ENCODE data around the gene RUSC2.
"Not testable (repeated sequence)": the region's sequence is repeated elsewhere in the genome, so short reads cannot be mapped to it uniquely, and the experiment has no call there.

The RUSC2 gene

GRCh38 chr9:35495984-35496383 is 6.1 kb downstream of the RUSC2 start:
- Histone ChIP-seq H3K4me1 (ENCODE audit: control insufficient read depth, insufficient read depth, low read length) (peaks cover 24% of the 10 kb centered on the region), H3K27me3 (ENCODE audit: control insufficient read depth in 1 of 2, insufficient read depth in 2 of 2, low read length in 2 of 2) (no peaks in the 10 kb centered on the region), H3K27ac (ENCODE audit: low read length) (no peak overlapping the region), H3K9ac (ENCODE audit: low read length in 2 of 2) (no peak overlapping the region), H3K4me3 (ENCODE audit: low read length in 2 of 2) (no peak overlapping the region), H3K36me3 (ENCODE audit: control insufficient read depth in 2 of 2, insufficient read depth in 2 of 2, low read length in 2 of 2) (peaks cover 0 to 9% of the 10 kb centered on the region in 2 donors), H3K9me3 (ENCODE audit: control insufficient read depth in 2 of 2, low read length in 2 of 2) (no peaks in the 10 kb centered on the region)

- peaks cover 21% of the 10 kb centered on the region for H3K4me1 ChIP-seq (ENCODE audit: control insufficient read depth, insufficient read depth, low read length)
- not testable (repeated sequence) for H3K36me3 ChIP-seq (ENCODE audit: control insufficient read depth in 2 of 2, insufficient read depth in 2 of 2, low read length in 2 of 2); H3K27me3 ChIP-seq (ENCODE audit: control insufficient read depth in 1 of 2, insufficient read depth in 2 of 2, low read length in 2 of 2); H3K27ac ChIP-seq (ENCODE audit: low read length); H3K4me3 ChIP-seq (ENCODE audit: low read length in 2 of 2); H3K9me3 ChIP-seq (ENCODE audit: control insufficient read depth in 2 of 2, low read length in 2 of 2); H3K9ac ChIP-seq (ENCODE audit: low read length in 2 of 2)
Measured at GRCh38 chr9:35498245-35498644, 8.3 kb downstream of the RUSC2 start.

- Histone ChIP-seq H3K27me3 (ENCODE audit: control insufficient read depth in 1 of 2, insufficient read depth in 2 of 2, low read length in 2 of 2) (no peaks in the 10 kb centered on the region), H3K9ac (ENCODE audit: low read length in 2 of 2) (no peak overlapping the region), H3K9me3 (ENCODE audit: control insufficient read depth in 2 of 2, low read length in 2 of 2) (no peaks in the 10 kb centered on the region), H3K4me1 (ENCODE audit: control insufficient read depth, insufficient read depth, low read length) (peaks cover 21% of the 10 kb centered on the region), H3K36me3 (ENCODE audit: control insufficient read depth in 2 of 2, insufficient read depth in 2 of 2, low read length in 2 of 2) (peaks cover 0 to 9% of the 10 kb centered on the region in 2 donors), H3K4me3 (ENCODE audit: low read length in 2 of 2) (no peak overlapping the region), H3K27ac (ENCODE audit: low read length) (no peak overlapping the region)
Measured at GRCh38 chr9:35499029-35499700, 9.3 kb downstream of the RUSC2 start.

- no peaks in the 10 kb centered on the region for H3K9me3 ChIP-seq (ENCODE audit: control insufficient read depth in 2 of 2, low read length in 2 of 2)
- H3K4me3 ChIP-seq (ENCODE audit: low read length in 2 of 2) = no peak overlapping the region
- no peak overlapping the region for H3K27ac ChIP-seq (ENCODE audit: low read length)
- peaks cover 21% of the 10 kb centered on the region for H3K4me1 ChIP-seq (ENCODE audit: control insufficient read depth, insufficient read depth, low read length)
- peaks cover 0 to 9% of the 10 kb centered on the region in 2 donors for H3K36me3 ChIP-seq (ENCODE audit: control insufficient read depth in 2 of 2, insufficient read depth in 2 of 2, low read length in 2 of 2)
- no peaks in the 10 kb centered on the region for H3K27me3 ChIP-seq (ENCODE audit: control insufficient read depth in 1 of 2, insufficient read depth in 2 of 2, low read length in 2 of 2)
- no peak overlapping the region for H3K9ac ChIP-seq (ENCODE audit: low read length in 2 of 2)
Measured at GRCh38 chr9:35499701-35500030, 9.8 kb downstream of the RUSC2 start.

- Histone ChIP-seq H3K27me3 (ENCODE audit: control insufficient read depth in 1 of 2, insufficient read depth in 2 of 2, low read length in 2 of 2) (no peaks in the 10 kb centered on the region), H3K9me3 (ENCODE audit: control insufficient read depth in 2 of 2, low read length in 2 of 2) (no peaks in the 10 kb centered on the region), H3K9ac (ENCODE audit: low read length in 2 of 2) (no peak overlapping the region), H3K4me3 (ENCODE audit: low read length in 2 of 2) (no peak overlapping the region), H3K27ac (ENCODE audit: low read length) (no peak overlapping the region), H3K36me3 (ENCODE audit: control insufficient read depth in 2 of 2, insufficient read depth in 2 of 2, low read length in 2 of 2) (peaks cover 0 to 9% of the 10 kb centered on the region in 2 donors), H3K4me1 (ENCODE audit: control insufficient read depth, insufficient read depth, low read length) (peaks cover 21% of the 10 kb centered on the region)
Measured at GRCh38 chr9:35500130-35500748, 10.3 kb downstream of the RUSC2 start.

GRCh38 chr9:35501946-35502345 is 12.0 kb downstream of the RUSC2 start:
- no peak overlapping the region for H3K9ac ChIP-seq (ENCODE audit: low read length in 2 of 2)
- peaks cover 17% of the 10 kb centered on the region for H3K4me1 ChIP-seq (ENCODE audit: control insufficient read depth, insufficient read depth, low read length)
- H3K9me3 ChIP-seq (ENCODE audit: control insufficient read depth in 2 of 2, low read length in 2 of 2) = no peaks in the 10 kb centered on the region
- no peak overlapping the region for H3K4me3 ChIP-seq (ENCODE audit: low read length in 2 of 2)
- H3K27ac ChIP-seq (ENCODE audit: low read length) = no peak overlapping the region
- H3K36me3 ChIP-seq (ENCODE audit: control insufficient read depth in 2 of 2, insufficient read depth in 2 of 2, low read length in 2 of 2) = no peaks in the 10 kb centered on the region
- H3K27me3 ChIP-seq (ENCODE audit: control insufficient read depth in 1 of 2, insufficient read depth in 2 of 2, low read length in 2 of 2) = no peaks in the 10 kb centered on the region

GRCh38 chr9:35506359-35506758 is 16.4 kb downstream of the RUSC2 start:
- Histone ChIP-seq H3K4me3 (ENCODE audit: low read length in 2 of 2) (no peak overlapping the region), H3K27me3 (ENCODE audit: control insufficient read depth in 1 of 2, insufficient read depth in 2 of 2, low read length in 2 of 2) (no peaks in the 10 kb centered on the region), H3K9ac (ENCODE audit: low read length in 2 of 2) (no peak overlapping the region), H3K4me1 (ENCODE audit: control insufficient read depth, insufficient read depth, low read length) (peaks cover 18% of the 10 kb centered on the region), H3K9me3 (ENCODE audit: control insufficient read depth in 2 of 2, low read length in 2 of 2) (no peaks in the 10 kb centered on the region), H3K36me3 (ENCODE audit: control insufficient read depth in 2 of 2, insufficient read depth in 2 of 2, low read length in 2 of 2) (no peaks in the 10 kb centered on the region), H3K27ac (ENCODE audit: low read length) (no peak overlapping the region)

- Histone ChIP-seq H3K9ac (ENCODE audit: low read length in 2 of 2) (no peak overlapping the region), H3K4me3 (ENCODE audit: low read length in 2 of 2) (no peak overlapping the region), H3K27me3 (ENCODE audit: control insufficient read depth in 1 of 2, insufficient read depth in 2 of 2, low read length in 2 of 2) (no peaks in the 10 kb centered on the region), H3K27ac (ENCODE audit: low read length) (no peak overlapping the region), H3K4me1 (ENCODE audit: control insufficient read depth, insufficient read depth, low read length) (peaks cover 17% of the 10 kb centered on the region), H3K9me3 (ENCODE audit: control insufficient read depth in 2 of 2, low read length in 2 of 2) (no peaks in the 10 kb centered on the region), H3K36me3 (ENCODE audit: control insufficient read depth in 2 of 2, insufficient read depth in 2 of 2, low read length in 2 of 2) (no peaks in the 10 kb centered on the region)
Measured at GRCh38 chr9:35508069-35508468, 18.2 kb downstream of the RUSC2 start.

GRCh38 chr9:35510383-35510753 is 20.5 kb downstream of the RUSC2 start:
- Histone ChIP-seq H3K36me3 (ENCODE audit: control insufficient read depth in 2 of 2, insufficient read depth in 2 of 2, low read length in 2 of 2) (no peaks in the 10 kb centered on the region), H3K9me3 (ENCODE audit: control insufficient read depth in 2 of 2, low read length in 2 of 2) (no peaks in the 10 kb centered on the region), H3K4me1 (ENCODE audit: control insufficient read depth, insufficient read depth, low read length) (peaks cover 17% of the 10 kb centered on the region), H3K27me3 (ENCODE audit: control insufficient read depth in 1 of 2, insufficient read depth in 2 of 2, low read length in 2 of 2) (no peaks in the 10 kb centered on the region), H3K27ac (ENCODE audit: low read length) (peak overlapping the region; percentile 85), H3K9ac (ENCODE audit: low read length in 2 of 2) (peak overlapping the region in 1 of 2 donors; percentile 36), H3K4me3 (ENCODE audit: low read length in 2 of 2) (peak overlapping the region; percentile 26 to 44)

- H3K4me1 ChIP-seq (ENCODE audit: control insufficient read depth, insufficient read depth, low read length) = peaks cover 17% of the 10 kb centered on the region
- H3K9me3 ChIP-seq (ENCODE audit: control insufficient read depth in 2 of 2, low read length in 2 of 2) = no peaks in the 10 kb centered on the region
- peak overlapping the region; percentile 49 to 58 for H3K9ac ChIP-seq (ENCODE audit: low read length in 2 of 2)
- peak overlapping the region; percentile 85 for H3K27ac ChIP-seq (ENCODE audit: low read length)
- no peaks in the 10 kb centered on the region for H3K27me3 ChIP-seq (ENCODE audit: control insufficient read depth in 1 of 2, insufficient read depth in 2 of 2, low read length in 2 of 2)
- H3K36me3 ChIP-seq (ENCODE audit: control insufficient read depth in 2 of 2, insufficient read depth in 2 of 2, low read length in 2 of 2) = no peaks in the 10 kb centered on the region
- peak overlapping the region; percentile 26 to 52 for H3K4me3 ChIP-seq (ENCODE audit: low read length in 2 of 2)
Measured at GRCh38 chr9:35510754-35511428, 21.0 kb downstream of the RUSC2 start.

GRCh38 chr9:35511453-35511852 is 21.5 kb downstream of the RUSC2 start:
- Histone ChIP-seq H3K4me1 (ENCODE audit: control insufficient read depth, insufficient read depth, low read length) (peaks cover 20% of the 10 kb centered on the region), H3K27me3 (ENCODE audit: control insufficient read depth in 1 of 2, insufficient read depth in 2 of 2, low read length in 2 of 2) (no peaks in the 10 kb centered on the region), H3K4me3 (ENCODE audit: low read length in 2 of 2) (peak overlapping the region; percentile 26 to 52), H3K27ac (ENCODE audit: low read length) (peak overlapping the region; percentile 85), H3K9me3 (ENCODE audit: control insufficient read depth in 2 of 2, low read length in 2 of 2) (no peaks in the 10 kb centered on the region), H3K9ac (ENCODE audit: low read length in 2 of 2) (peak overlapping the region; percentile 49 to 58), H3K36me3 (ENCODE audit: control insufficient read depth in 2 of 2, insufficient read depth in 2 of 2, low read length in 2 of 2) (no peaks in the 10 kb centered on the region)
